G401 (cell line): Measurements from ENCODE around the gene USP12. TPM values are rescaled to one million over a fixed set of nuclear protein-coding genes. Genes with fewer than 3 reads are reported as not detected.

ENCODE experiments used
- DNase-seq: peaks from one replicate; pipeline ENCODE4 v3.0.0-alpha.2; 2015; ENCODE audit warnings: low spot score
- in situ Hi-C: cut with HindIII; loops from 2 replicates; pipeline ENCODE4 v1.10.0; 2016; ENCODE audit warnings: low sequenced_read_pairs, mixed read lengths
- total RNA-seq: library from RNA; depleted of rRNA; stranded (reverse); fragments of >200 nt; shearing (Covaris generic); gene quantifications from 2 replicates; pipeline ENCODE4 v1.2.3, GENCODE V29; 2014

USP12 gene
- total RNA-seq, 1 experiment from 2014 or later: 13.6 TPM

- in situ Hi-C loops: no loop called here
- no peak for DNase-seq
Observed at GRCh38 chr13:27052551-27053208, 118.9 kb downstream of the USP12 start.

- in situ Hi-C loops: no loop called here
- no peak for DNase-seq
Observed at GRCh38 chr13:27047081-27047480, 124.5 kb downstream of the USP12 start.

DNA sequence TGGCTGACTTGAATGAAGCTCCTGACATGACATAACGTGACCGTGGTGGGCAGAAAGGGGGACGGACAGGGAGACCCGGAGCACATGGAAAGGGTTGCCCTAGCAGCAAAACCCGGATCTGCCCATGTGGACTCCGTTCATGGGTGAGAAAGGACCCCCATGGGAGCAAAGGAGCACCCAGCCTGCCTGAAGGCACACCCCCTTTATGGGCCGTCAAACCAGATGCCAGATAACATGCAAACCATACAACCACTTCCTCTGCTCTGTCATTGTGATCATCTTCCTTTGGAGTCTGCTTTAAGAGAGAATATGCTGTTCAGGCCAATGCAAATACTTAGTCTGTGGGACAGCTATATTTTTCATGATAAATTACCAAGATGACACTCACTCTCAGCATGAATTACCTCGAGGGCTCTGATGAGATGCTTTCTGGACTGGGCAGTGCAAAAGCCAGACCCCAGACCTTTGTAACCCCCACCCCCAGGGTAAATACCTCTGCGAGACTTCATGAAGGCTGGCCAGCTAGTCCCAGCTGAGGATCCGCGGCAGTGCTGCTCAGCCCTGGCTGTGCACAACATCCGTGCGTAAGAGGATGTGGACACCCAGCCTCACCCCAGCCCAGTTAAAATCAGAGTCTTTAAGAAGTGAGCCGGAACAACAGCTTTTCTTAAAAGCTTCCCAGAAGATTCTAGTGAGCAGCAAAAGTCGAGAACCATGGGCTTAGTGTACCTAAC lies 126.6 kb downstream of the USP12 start:
- in situ Hi-C loops: no loop called here

DNA sequence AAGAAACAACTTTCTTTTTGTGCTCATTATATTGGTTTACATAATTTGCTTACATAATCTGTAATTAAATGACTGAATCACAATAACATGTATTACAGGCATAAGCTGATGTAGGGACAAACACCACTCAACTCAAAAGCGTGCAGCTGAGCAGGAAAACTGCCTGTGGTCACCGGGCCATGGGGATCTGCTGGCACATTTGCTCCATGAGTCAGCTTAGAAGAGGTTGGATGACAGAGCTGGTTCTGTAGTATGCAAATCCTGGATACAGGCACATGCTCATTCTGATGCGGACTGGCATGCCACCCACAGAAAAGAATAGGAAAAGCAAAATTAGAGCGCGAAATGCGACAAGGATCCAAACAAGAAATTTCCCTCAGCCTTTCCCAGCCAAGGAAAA lies 128.6 kb downstream of the USP12 start:
- in situ Hi-C loops: no loop called here
- DNase-seq: peak; percentile 66

More for the DNA sequence above, 126.6 kb downstream of the USP12 start:
- no peak for DNase-seq

GRCh38 chr13:27041341-27041740 lies 130.3 kb downstream of the USP12 start:
- DNase-seq: no peak
- in situ Hi-C loops: no loop called here

- in situ Hi-C loops: no loop called here
- no peak for DNase-seq
Observed at GRCh38 chr13:27040826-27041108, 130.8 kb downstream of the USP12 start.

DNA sequence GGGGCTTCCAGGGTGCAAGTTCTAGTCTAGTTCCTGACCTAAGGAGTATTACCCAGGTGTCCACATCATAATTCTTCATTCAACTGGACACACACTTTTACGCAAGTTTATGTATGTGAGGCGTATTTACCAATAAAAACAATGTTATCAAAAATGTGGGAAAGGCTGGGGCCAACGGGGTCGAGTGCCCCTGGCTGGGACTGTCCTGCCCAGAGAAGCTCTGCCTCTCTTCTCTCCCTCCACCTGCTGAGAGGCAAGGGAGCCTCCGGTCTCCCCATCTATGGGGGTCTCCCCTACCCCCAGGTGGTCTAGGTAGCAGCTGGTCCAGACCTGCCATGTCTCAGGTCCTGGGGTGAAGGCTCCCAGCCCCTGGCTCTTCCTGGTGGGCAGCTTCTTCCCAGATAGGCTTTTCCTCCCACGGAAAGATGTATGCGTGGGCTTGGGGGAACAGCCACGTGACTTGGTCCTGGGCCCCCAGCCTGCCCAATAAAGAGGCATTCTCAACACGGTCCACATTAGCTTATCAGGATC lies 132.4 kb downstream of the USP12 start:
- no peak for DNase-seq
- in situ Hi-C loops: no loop called here

DNA sequence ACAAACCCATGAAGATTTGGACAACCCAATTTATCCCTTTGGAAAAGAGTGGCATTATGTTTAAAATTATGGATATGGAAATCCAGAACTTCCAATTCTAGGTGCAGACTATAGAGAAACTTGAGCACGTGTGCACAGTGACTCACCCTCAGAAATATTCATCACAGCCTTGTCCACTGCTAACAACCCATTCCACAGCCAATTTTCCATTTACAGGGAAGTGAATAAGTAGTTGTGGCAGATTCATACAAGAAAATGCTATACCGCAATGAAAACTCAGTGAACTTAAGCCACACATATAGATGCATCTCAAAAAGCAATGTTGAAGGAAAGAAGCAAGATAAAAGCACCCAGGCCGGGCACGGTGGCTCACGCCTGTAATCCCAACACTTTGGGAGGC lies 133.3 kb downstream of the USP12 start:
- DNase-seq: no peak
- in situ Hi-C loops: no loop called here

DNA sequence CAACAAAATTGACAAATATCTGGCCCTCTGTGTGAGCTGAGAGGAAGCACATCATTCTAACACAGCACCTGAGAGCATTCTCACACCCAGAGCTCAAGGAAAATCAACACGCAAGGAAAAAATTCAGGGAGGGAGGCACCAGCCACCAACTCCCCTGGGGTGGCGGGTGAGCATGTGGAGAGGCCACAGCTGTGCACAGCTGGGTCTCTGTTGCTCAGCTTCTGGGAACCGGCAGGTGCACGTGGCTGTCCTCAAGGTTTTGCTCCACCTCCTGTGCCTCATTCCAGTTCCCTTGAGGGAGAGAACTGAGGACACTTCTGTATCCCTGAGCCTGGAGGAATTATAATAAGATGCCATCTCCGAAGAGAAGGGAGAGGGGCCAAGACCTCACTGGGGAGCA lies 134.0 kb downstream of the USP12 start:
- in situ Hi-C loops: no loop called here

GRCh38 chr13:27037171-27037570 lies 134.4 kb downstream of the USP12 start:
- DNase-seq: no peak
- in situ Hi-C loops: no loop called here

More for the DNA sequence above, 134.0 kb downstream of the USP12 start:
- no peak for DNase-seq

GRCh38 chr13:27036236-27036981 lies 135.2 kb downstream of the USP12 start:
- in situ Hi-C loops: no loop called here
- no peak for DNase-seq

GRCh38 chr13:27035892-27036235 lies 135.7 kb downstream of the USP12 start:
- no peak for DNase-seq

GRCh38 chr13:27034678-27035111 lies 136.9 kb downstream of the USP12 start:
- in situ Hi-C loops: no loop called here
- DNase-seq: peak; percentile 74

More at GRCh38 chr13:27035892-27036235, 135.7 kb downstream of the USP12 start:
- in situ Hi-C loops: no loop called here

DNA sequence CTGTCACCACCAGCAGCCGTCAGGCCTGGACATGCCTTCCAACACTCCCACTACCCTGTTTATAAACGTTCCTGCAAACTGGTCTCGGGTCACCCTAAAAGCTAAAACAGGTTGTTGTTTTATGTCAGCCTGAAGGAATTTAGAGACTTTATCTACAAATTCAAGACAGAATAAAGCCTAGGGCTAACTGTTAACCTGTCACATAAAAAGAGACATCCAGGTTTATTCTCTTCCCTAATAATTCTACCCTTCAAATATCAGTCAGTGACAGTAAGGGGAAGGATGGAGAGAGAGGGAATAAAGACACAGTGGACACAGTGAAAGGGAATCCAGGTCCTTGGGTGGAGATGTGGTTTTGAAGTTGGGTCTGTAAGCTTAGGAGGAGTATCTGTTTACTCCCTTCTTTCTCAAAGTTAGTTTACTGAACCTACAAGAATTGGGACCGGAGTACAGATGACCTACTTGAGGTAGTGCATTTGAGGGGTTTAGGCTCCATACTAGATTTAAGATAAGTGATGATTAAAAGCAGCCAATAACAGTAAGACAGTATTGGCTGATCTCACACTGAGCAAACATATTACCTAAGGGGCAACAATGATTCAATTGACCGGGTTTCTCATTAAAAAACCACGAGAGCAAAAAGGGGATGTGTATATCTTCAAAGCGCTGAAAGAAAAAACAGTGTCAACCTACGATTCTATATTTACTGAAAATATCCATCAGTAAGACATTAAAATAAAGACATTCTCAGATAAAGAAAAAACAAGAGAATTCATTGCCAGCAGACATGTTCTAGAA lies 142.7 kb downstream of the USP12 start:
- DNase-seq: no peak
- in situ Hi-C loops: no loop called here

GRCh38 chr13:27027086-27027667 lies 144.4 kb downstream of the USP12 start:
- DNase-seq: no peak
- in situ Hi-C loops: no loop called here

- in situ Hi-C loops: no loop called here
- DNase-seq: no peak
Observed at GRCh38 chr13:27026396-27026795, 145.2 kb downstream of the USP12 start.

DNA sequence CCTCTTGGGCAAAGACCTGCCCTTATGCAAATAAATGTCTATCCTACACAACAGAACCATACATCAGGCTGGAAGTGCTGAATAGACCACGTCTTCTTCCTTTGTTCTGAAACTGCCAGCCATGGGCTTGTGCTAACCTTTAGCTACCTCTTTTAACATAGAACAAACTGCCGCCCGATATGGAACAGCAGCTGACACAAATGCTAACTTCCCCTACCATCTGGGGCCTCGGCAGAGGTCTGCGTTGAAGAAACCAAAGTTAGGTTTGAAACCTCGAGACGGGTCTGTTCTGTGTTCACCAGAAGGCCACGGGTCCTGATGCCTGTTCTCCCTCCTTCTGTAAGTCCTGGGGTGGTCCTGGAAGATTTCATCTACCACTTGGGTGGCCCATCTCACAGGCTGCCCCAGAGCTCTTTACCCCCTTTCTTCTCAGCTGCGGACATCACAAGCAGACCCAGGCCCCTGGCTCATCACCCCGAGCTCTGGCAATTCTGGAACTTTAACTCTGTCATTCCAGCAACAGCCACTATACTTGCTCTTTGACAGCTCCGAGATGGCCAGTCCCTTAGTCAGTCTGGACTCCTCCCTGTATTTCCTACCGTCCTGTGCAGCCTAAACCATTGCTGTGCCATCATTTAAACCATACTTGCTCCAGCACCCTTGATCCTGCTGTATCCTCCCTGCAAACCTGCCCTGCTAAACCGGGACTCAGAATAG lies 146.7 kb downstream of the USP12 start:
- in situ Hi-C loops: no loop called here
- DNase-seq: no peak

DNA sequence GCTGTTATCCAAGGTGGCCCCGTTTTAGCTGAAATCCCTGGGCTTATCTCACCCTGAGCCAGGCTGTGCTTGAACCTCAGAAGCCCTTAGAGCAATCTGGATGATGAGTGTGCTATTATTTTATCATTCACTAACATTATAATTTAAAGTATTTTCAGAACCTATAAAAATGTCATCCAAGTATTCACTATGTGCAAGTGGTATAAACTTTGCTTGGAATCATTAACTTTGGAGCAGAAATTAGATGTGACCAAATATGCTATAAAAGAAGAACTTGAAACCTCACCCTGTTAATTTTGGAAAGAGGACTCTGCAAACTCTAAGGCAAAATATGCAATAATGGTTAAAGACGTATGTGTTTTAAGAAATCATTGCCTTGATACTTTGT lies 147.5 kb downstream of the USP12 start:
- in situ Hi-C loops: no loop called here
- DNase-seq: no peak
